ENCODE results near the gene TMEM25.

Gene TMEM25

GRCh38 chr11:118514103-118514502, 16.9 kb upstream of the TMEM25 start:
- Histone ChIP-seq H3K4me1 (peaks cover 12 to 36% (median 27%) of the 10 kb centered on the region in 10 experiments), H3K4me3 (no peak overlapping the region), H3K27me3 (no peaks in the 10 kb centered on the region), H3K36me3 (peaks cover 80 to 100% (median 92%) of the 10 kb centered on the region in 11 experiments), H3K27ac (peak overlapping the region in 8 of 11 experiments; percentile 57 to 81 (median 76); a peak in 16 of 22 replicates), H3K9ac (peak overlapping the region in 8 of 11 experiments; percentile 22 to 64 (median 48); a peak in 15 of 22 replicates), H3K9me3 (replicated peaks in 1 of 11) (no peaks in the 10 kb centered on the region), H3K4me2 (peak overlapping the region in 10 of 11 experiments; percentile 45 to 70 (median 58); a peak in 21 of 22 replicates), H4K20me1 (0 out of 22 replicates have a peak, but pooled peaks cover 0 to 3% (median 0%) of the 10 kb centered on the region in 11 experiments)
- no peak for TF ChIP-seq Cebpa-rat (IDR thresholded peaks at IDR 0.05)

GRCh38 chr11:118519549-118519948, 11.4 kb upstream of the TMEM25 start:
- Histone ChIP-seq H3K36me3 (peaks cover 78 to 97% (median 88%) of the 10 kb centered on the region in 11 experiments), H3K4me2 (peak overlapping the region in 1 of 11 experiments; percentile 13; a peak in 1 of 22 replicates), H3K4me1 (peaks cover 35 to 72% (median 61%) of the 10 kb centered on the region in 10 experiments), H3K27ac (peak overlapping the region in 5 of 11 experiments; percentile 1 to 90 (median 17); a peak in 5 of 22 replicates), H3K9me3 (replicated peaks in 1 of 11) (no peaks in the 10 kb centered on the region), H3K9ac (no peak overlapping the region), H3K27me3 (no peaks in the 10 kb centered on the region), H3K4me3 (no peak overlapping the region), H4K20me1 (peaks cover 0 to 31% (median 8%) of the 10 kb centered on the region in 11 experiments; a peak in 8 of 22 replicates)
- no peak for TF ChIP-seq Cebpa-rat (IDR thresholded peaks at IDR 0.05)

GRCh38 chr11:118521892-118522311, 9.1 kb upstream of the TMEM25 start:
- Histone ChIP-seq H3K27ac (peak overlapping the region in 9 of 11 experiments; percentile 26 to 90 (median 85); a peak in 18 of 22 replicates), H3K4me3 (peak overlapping the region in 5 of 10 experiments; percentile 2 to 30 (median 26); a peak in 6 of 20 replicates), H3K27me3 (no peaks in the 10 kb centered on the region), H3K4me2 (peak overlapping the region; percentile 61 to 95 (median 88)), H3K9me3 (replicated peaks in 1 of 11) (no peaks in the 10 kb centered on the region), H3K4me1 (peaks cover 53 to 74% (median 67%) of the 10 kb centered on the region in 10 experiments), H3K36me3 (peaks cover 57 to 76% (median 70%) of the 10 kb centered on the region in 11 experiments), H4K20me1 (peaks cover 0 to 41% (median 17%) of the 10 kb centered on the region in 11 experiments; a peak in 9 of 22 replicates), H3K9ac (peak overlapping the region in 8 of 11 experiments; percentile 43 to 70 (median 64); a peak in 15 of 22 replicates)
- TF ChIP-seq Cebpa-rat (IDR thresholded peaks at IDR 0.05), result no peak

GRCh38 chr11:118522571-118523072, 8.4 kb upstream of the TMEM25 start:
- peaks cover 55 to 76% (median 65%) of the 10 kb centered on the region in 11 experiments for H3K36me3 ChIP-seq
- peak overlapping the region in 9 of 11 experiments; percentile 26 to 90 (median 85); a peak in 18 of 22 replicates for H3K27ac ChIP-seq
- H3K9me3 ChIP-seq (replicated peaks in 1 of 11), result no peaks in the 10 kb centered on the region
- H3K27me3 ChIP-seq, result no peaks in the 10 kb centered on the region
- H3K4me1 ChIP-seq, result peaks cover 53 to 80% (median 72%) of the 10 kb centered on the region in 10 experiments
- peaks cover 0 to 41% (median 17%) of the 10 kb centered on the region in 11 experiments; a peak in 9 of 22 replicates for H4K20me1 ChIP-seq
- H3K4me2 ChIP-seq, result peak overlapping the region; percentile 61 to 95 (median 88)
- H3K4me3 ChIP-seq, result peak overlapping the region in 5 of 10 experiments; percentile 2 to 30 (median 26); a peak in 8 of 20 replicates
- peak overlapping the region in 9 of 11 experiments; percentile 6 to 70 (median 62); a peak in 15 of 22 replicates for H3K9ac ChIP-seq
- no peak for TF ChIP-seq Cebpa-rat (IDR thresholded peaks at IDR 0.05)

- H3K4me3 ChIP-seq, result peak overlapping the region in 5 of 10 experiments; percentile 25 to 42 (median 38); a peak in 9 of 20 replicates
- peaks cover 0 to 41% (median 17%) of the 10 kb centered on the region in 11 experiments; a peak in 9 of 22 replicates for H4K20me1 ChIP-seq
- H3K9ac ChIP-seq, result peak overlapping the region in 9 of 11 experiments; percentile 16 to 78 (median 67); a peak in 16 of 22 replicates
- no peak for TF ChIP-seq Cebpa-rat (IDR thresholded peaks at IDR 0.05)
- H3K36me3 ChIP-seq, result peaks cover 39 to 59% (median 51%) of the 10 kb centered on the region in 11 experiments
- H3K27ac ChIP-seq, result peak overlapping the region in 9 of 11 experiments; percentile 37 to 90 (median 85); a peak in 20 of 22 replicates
- H3K9me3 ChIP-seq (replicated peaks in 1 of 11), result no peaks in the 10 kb centered on the region
- H3K27me3 ChIP-seq, result 0 out of 22 replicates have a peak, but pooled peaks cover 0 to 3% (median 0%) of the 10 kb centered on the region in 11 experiments
- peaks cover 56 to 90% (median 77%) of the 10 kb centered on the region in 10 experiments for H3K4me1 ChIP-seq
- H3K4me2 ChIP-seq, result peak overlapping the region; percentile 82 to 95 (median 88)
Measured at GRCh38 chr11:118524356-118524755, 6.6 kb upstream of the TMEM25 start.

GRCh38 chr11:118524757-118525470, 6.1 kb upstream of the TMEM25 start:
- peak overlapping the region in 9 of 11 experiments; percentile 37 to 90 (median 85); a peak in 20 of 22 replicates for H3K27ac ChIP-seq
- peak in 3 of 11 experiments; percentile 31 to 75 (median 40); a peak in 3 of 22 replicates for TF ChIP-seq Cebpa-rat (IDR thresholded peaks at IDR 0.05)

GRCh38 chr11:118526688-118527087, 4.3 kb upstream of the TMEM25 start:
- H3K4me2 ChIP-seq, result peak overlapping the region in 4 of 11 experiments; percentile 9 to 54 (median 32); a peak in 5 of 22 replicates
- no peaks in the 10 kb centered on the region for H3K9me3 ChIP-seq (replicated peaks in 1 of 11)
- peaks cover 16 to 38% (median 29%) of the 10 kb centered on the region in 11 experiments for H3K36me3 ChIP-seq
- no peak for TF ChIP-seq Cebpa-rat (IDR thresholded peaks at IDR 0.05)
- H4K20me1 ChIP-seq, result peaks cover 0 to 33% (median 17%) of the 10 kb centered on the region in 11 experiments; a peak in 9 of 22 replicates
- no peak overlapping the region for H3K4me3 ChIP-seq
- H3K27me3 ChIP-seq, result peaks cover 0 to 23% (median 0%) of the 10 kb centered on the region in 11 experiments; a peak in 4 of 22 replicates
- H3K4me1 ChIP-seq, result peaks cover 59 to 94% (median 78%) of the 10 kb centered on the region in 10 experiments
- peak overlapping the region in 6 of 11 experiments; percentile 8 to 90 (median 60); a peak in 6 of 22 replicates for H3K27ac ChIP-seq
- no peak overlapping the region for H3K9ac ChIP-seq

More at GRCh38 chr11:118524757-118525470, 6.1 kb upstream of the TMEM25 start:
- peak overlapping the region in 9 of 11 experiments; percentile 16 to 78 (median 67); a peak in 17 of 22 replicates for H3K9ac ChIP-seq
- peak overlapping the region in 6 of 10 experiments; percentile 14 to 42 (median 34); a peak in 10 of 20 replicates for H3K4me3 ChIP-seq
- H3K27me3 ChIP-seq, result peaks cover 0 to 9% (median 0%) of the 10 kb centered on the region in 11 experiments; a peak in 3 of 22 replicates
- H4K20me1 ChIP-seq, result peaks cover 0 to 41% (median 17%) of the 10 kb centered on the region in 11 experiments; a peak in 9 of 22 replicates
- peaks cover 61 to 96% (median 80%) of the 10 kb centered on the region in 10 experiments for H3K4me1 ChIP-seq
- peak overlapping the region; percentile 82 to 95 (median 88) for H3K4me2 ChIP-seq
- H3K9me3 ChIP-seq (replicated peaks in 1 of 11), result no peaks in the 10 kb centered on the region
- H3K36me3 ChIP-seq, result peaks cover 33 to 54% (median 46%) of the 10 kb centered on the region in 11 experiments

GRCh38 chr11:118527109-118527508, 3.9 kb upstream of the TMEM25 start, which contains the start of gene TTC36:
Gene TTC36 (plus strand): TSS chr11:118527474. CDS start chr11:118527495, 21 bp downstream.
- Histone ChIP-seq H3K9me3 (replicated peaks in 1 of 11) (no peaks in the 10 kb centered on the region), H3K36me3 (peaks cover 16 to 36% (median 28%) of the 10 kb centered on the region in 11 experiments), H3K27ac (peak within 1 kb of the TSS in 8 of 11 experiments; percentile 46 to 90 (median 80); a peak in 12 of 22 replicates), H3K4me2 (peak within 1 kb of the TSS in 7 of 11 experiments; percentile 4 to 94 (median 30); a peak in 8 of 22 replicates), H4K20me1 (peaks cover 0 to 31% (median 17%) of the 10 kb centered on the region in 11 experiments; a peak in 9 of 22 replicates), H3K4me3 (no peak within 1 kb of the TSS), H3K4me1 (peaks cover 54 to 94% (median 76%) of the 10 kb centered on the region in 10 experiments), H3K27me3 (peaks cover 0 to 23% (median 0%) of the 10 kb centered on the region in 11 experiments; a peak in 4 of 22 replicates), H3K9ac (no peak within 1 kb of the TSS)
- TF ChIP-seq Cebpa-rat (IDR thresholded peaks at IDR 0.05), result no peak
